ENCODE data around the gene TSTD1.

The TSTD1 gene

GRCh38 chr1:161054232-161054631 is 15.5 kb upstream of the TSTD1 start:
- POLR2A ChIA-PET, result interaction anchor here (1.4 kb wide), 1 partner anchor 9 kb away, joined by 4 read pairs; the partner anchor contains the start of gene USF1
- no peak for TF ChIP-seq ARNT (IDR thresholded peaks at IDR 0.05)
- no peak for TF ChIP-seq FOXM1 (IDR thresholded peaks at IDR 0.05; ENCODE audit: borderline replicate concordance)
- no peak for TF ChIP-seq HDGF (IDR thresholded peaks at IDR 0.05; ENCODE audit: borderline replicate concordance)
- TF ChIP-seq PKNOX1 (IDR thresholded peaks at IDR 0.05), result no peak
- TF ChIP-seq NFRKB (IDR thresholded peaks at IDR 0.05), result no peak
- no peak for TF ChIP-seq BHLHE40 (IDR thresholded peaks at IDR 0.05; ENCODE audit: borderline replicate concordance)
- no peak for TF ChIP-seq SP1 (IDR thresholded peaks at IDR 0.05)
- TF ChIP-seq L3MBTL2 (conservative IDR thresholded peaks at IDR 0.05), result no peak
- TF ChIP-seq CTBP1 (IDR thresholded peaks at IDR 0.05; ENCODE audit: borderline replicate concordance), result no peak
- no peak for TF ChIP-seq ZNF384 (IDR thresholded peaks at IDR 0.05)
- TF ChIP-seq SUZ12 (IDR thresholded peaks at IDR 0.05), result no peak
- no peak for TF ChIP-seq TARDBP (IDR thresholded peaks at IDR 0.05)
- TF ChIP-seq LEF1 (IDR thresholded peaks at IDR 0.05; ENCODE audit: borderline replicate concordance), result no peak
- no peak for TF ChIP-seq ELF4 (IDR thresholded peaks at IDR 0.05)
- DNase-seq (ENCODE audit: extremely low spot score), result no peak
- CTCF ChIA-PET, result no interaction called here

GRCh38 chr1:161052899-161053298 is 14.1 kb upstream of the TSTD1 start:
- no peak for DNase-seq (ENCODE audit: extremely low spot score)
- ChIA-PET POLR2A (no interaction called here), CTCF (no interaction called here)
- TF ChIP-seq FOXM1 (IDR thresholded peaks at IDR 0.05; ENCODE audit: borderline replicate concordance), result no peak
- TF ChIP-seq SP1 (IDR thresholded peaks at IDR 0.05), result no peak
- TF ChIP-seq FOXK2 (IDR thresholded peaks at IDR 0.05), result no peak
- TF ChIP-seq BHLHE40 (IDR thresholded peaks at IDR 0.05; ENCODE audit: borderline replicate concordance), result no peak
- no peak for TF ChIP-seq L3MBTL2 (conservative IDR thresholded peaks at IDR 0.05)

GRCh38 chr1:161051219-161051618 is 12.5 kb upstream of the TSTD1 start:
- ChIA-PET POLR2A (no interaction called here), CTCF (no interaction called here)
- no peak for DNase-seq (ENCODE audit: extremely low spot score)
- TF ChIP-seq ELF4 (IDR thresholded peaks at IDR 0.05) (no peak), NFRKB (IDR thresholded peaks at IDR 0.05) (no peak), LEF1 (IDR thresholded peaks at IDR 0.05; ENCODE audit: borderline replicate concordance) (no peak), SP1 (IDR thresholded peaks at IDR 0.05) (no peak), CTBP1 (IDR thresholded peaks at IDR 0.05; ENCODE audit: borderline replicate concordance) (no peak), ZNF384 (IDR thresholded peaks at IDR 0.05) (no peak), FOXM1 (IDR thresholded peaks at IDR 0.05; ENCODE audit: borderline replicate concordance) (no peak)

- ChIA-PET CTCF (no interaction called here), POLR2A (interaction anchor here (2.3 kb wide), 1 partner anchor 10 kb away, joined by 5 read pairs; no protein-coding TSS in a partner anchor)
- DNase-seq (ENCODE audit: extremely low spot score), result no peak
- TF ChIP-seq FOXK2 (IDR thresholded peaks at IDR 0.05), result no peak
- TF ChIP-seq TARDBP (IDR thresholded peaks at IDR 0.05), result no peak
- no peak for TF ChIP-seq SP1 (IDR thresholded peaks at IDR 0.05)
- no peak for TF ChIP-seq ZNF384 (IDR thresholded peaks at IDR 0.05)
- no peak for TF ChIP-seq CTBP1 (IDR thresholded peaks at IDR 0.05; ENCODE audit: borderline replicate concordance)
- TF ChIP-seq L3MBTL2 (conservative IDR thresholded peaks at IDR 0.05), result no peak
These were observed 10.4 kb upstream of the TSTD1 start for GRCh38 chr1:161048949-161049722.

GRCh38 chr1:161047436-161048420 is 9.0 kb upstream of the TSTD1 start:
- DNase-seq (ENCODE audit: extremely low spot score), result no peak
- CTCF ChIA-PET, result no interaction called here
- TF ChIP-seq ARNT (IDR thresholded peaks at IDR 0.05), result no peak
- TF ChIP-seq LEF1 (IDR thresholded peaks at IDR 0.05; ENCODE audit: borderline replicate concordance), result no peak
- POLR2A ChIA-PET, result interaction anchor here (0.8 to 3.3 kb wide), 3 partner anchors 13 to 45 kb away, joined by 3 to 32 read pairs (median 4); partner anchors contain the start of gene F11R

- DNase-seq (ENCODE audit: extremely low spot score), result no peak
- TF ChIP-seq BHLHE40 (IDR thresholded peaks at IDR 0.05; ENCODE audit: borderline replicate concordance) (no peak), FOXA1 (IDR thresholded peaks at IDR 0.05) (no peak), LEF1 (IDR thresholded peaks at IDR 0.05; ENCODE audit: borderline replicate concordance) (no peak), FOXM1 (IDR thresholded peaks at IDR 0.05; ENCODE audit: borderline replicate concordance) (no peak), NFRKB (IDR thresholded peaks at IDR 0.05) (no peak), ARNT (IDR thresholded peaks at IDR 0.05) (no peak), SP1 (IDR thresholded peaks at IDR 0.05) (no peak), L3MBTL2 (conservative IDR thresholded peaks at IDR 0.05) (no peak), HDGF (IDR thresholded peaks at IDR 0.05; ENCODE audit: borderline replicate concordance) (no peak), SUZ12 (IDR thresholded peaks at IDR 0.05) (no peak), FOXK2 (IDR thresholded peaks at IDR 0.05) (no peak), ELF4 (IDR thresholded peaks at IDR 0.05) (no peak), PKNOX1 (IDR thresholded peaks at IDR 0.05) (no peak)
- ChIA-PET POLR2A (interaction anchor here (0.8 to 3.3 kb wide), 12 partner anchors 14 to 156 kb away, joined by 3 to 32 read pairs (median 6); partner anchors contain the start of genes F11R, NDUFS2, NECTIN4 and NIT1), CTCF (interaction anchor here (1.2 kb wide), 1 partner anchor 119 kb away, joined by 3 read pairs; the partner anchor contains the start of gene PPOX)
These were observed 8.0 kb upstream of the TSTD1 start for GRCh38 chr1:161046605-161047228.

Measured in HEK293T (cell line).